Lung (tissue), 12 donors: ENCODE data around the gene NOTCH3. TPM values are rescaled to one million over a fixed set of nuclear protein-coding genes. Genes with fewer than 3 reads are reported as not detected.

Source experiments
- ATAC-seq: fragments of 200-7000 bp; cut with Tn5 transposase; one replicate; pipeline ENCODE4 v1.9.1; 2020; ENCODE audit warnings: moderate number of reproducible peaks; ENCODE audit not compliant: insufficient read depth, low FRiP score
- DNase-seq, 3 donors: peaks; one replicate each; pipeline ENCODE4 v3.0.0-alpha.2; 2013 to 2017
- H3K27ac ChIP-seq, 2 donors: one replicate each; pipeline ENCODE4 v1.5.1; 2013; ENCODE audit warnings: mild to moderate bottlenecking in 2 of 2, moderate library complexity in 2 of 2, control low read depth in 1 of 2, inconsistent platforms in 1 of 2, low read depth in 1 of 2, low read length in 1 of 2
- H3K27me3 ChIP-seq, 3 donors: one replicate each; pipeline ENCODE4 v1.5.1; 2013; ENCODE audit warnings: low read length in 2 of 3; ENCODE audit not compliant: control insufficient read depth in 3 of 3, insufficient read depth in 3 of 3
- H3K36me3 ChIP-seq, 4 donors: one replicate each; pipeline ENCODE4 v1.5.1; 2013; ENCODE audit warnings: low read length in 4 of 4, mild to moderate bottlenecking in 1 of 4, moderate library complexity in 1 of 4; ENCODE audit not compliant: control insufficient read depth in 4 of 4, insufficient read depth in 4 of 4
- H3K4me1 ChIP-seq, 5 donors: one replicate each; pipeline ENCODE4 v1.5.1; 2013; ENCODE audit warnings: low read length in 5 of 5, mild to moderate bottlenecking in 2 of 5, moderate library complexity in 1 of 5; ENCODE audit not compliant: control insufficient read depth in 5 of 5, insufficient read depth in 5 of 5
- H3K4me3 ChIP-seq: one replicate; pipeline ENCODE4 v1.5.1; 2013; ENCODE audit warnings: mild to moderate bottlenecking, control low read depth, moderate library complexity
- H3K9ac ChIP-seq, 2 donors: one replicate each; pipeline ENCODE4 v1.5.1; 2013; ENCODE audit warnings: low read length in 2 of 2, control low read depth in 1 of 2; ENCODE audit not compliant: insufficient read depth in 1 of 2
- H3K9me3 ChIP-seq, 4 donors: one replicate each; pipeline ENCODE4 v1.5.1; 2013; ENCODE audit warnings: low read length in 3 of 4, mild to moderate bottlenecking in 1 of 4, moderate library complexity in 1 of 4; ENCODE audit not compliant: control insufficient read depth in 4 of 4, insufficient read depth in 3 of 4
- WGBS, 2 donors: extraction: QIAGEN DNeasy Blood & Tissue Kit; methylation state at CpG; one replicate each; pipeline ENCODE4 v1.1.7; 2013; 5-methylcytosine and 5-hydroxymethylcytosine counted together
- polyA plus RNA-seq, 2 donors: library from polyadenylated mRNA; stranded (reverse); fragments of 200-250 nt; gene quantifications; one replicate each; pipeline ENCODE4 v1.2.1, GENCODE V29; 2013
- total RNA-seq, 2 donors: library from RNA; depleted of rRNA in 1 of 2; stranded (reverse); fragments of >200 nt in 1 of 2; gene quantifications; one replicate each; pipeline ENCODE4 v1.2.1, GENCODE V29; 2014 to 2021
- TF ChIP-seq, protein P1 (sequence below): IDR thresholded peaks from 2 replicates; pipeline ENCODE4 v1.5.1; 2012; ENCODE audit warnings: mild to moderate bottlenecking; ENCODE audit errors: control extremely low read depth, extremely low read depth
- donor health status: control.
- donor health status: control.
- donor health status: Bipolar disorder and iron deficiency.
- donor health status: healthy.
- donor health status: DM: yes; HTN: yes; CAD: no.

NOTCH3 gene
- total and polyA plus RNA-seq, 4 donors: 13.1 to 81.7 (median 43.1) TPM

DNA sequence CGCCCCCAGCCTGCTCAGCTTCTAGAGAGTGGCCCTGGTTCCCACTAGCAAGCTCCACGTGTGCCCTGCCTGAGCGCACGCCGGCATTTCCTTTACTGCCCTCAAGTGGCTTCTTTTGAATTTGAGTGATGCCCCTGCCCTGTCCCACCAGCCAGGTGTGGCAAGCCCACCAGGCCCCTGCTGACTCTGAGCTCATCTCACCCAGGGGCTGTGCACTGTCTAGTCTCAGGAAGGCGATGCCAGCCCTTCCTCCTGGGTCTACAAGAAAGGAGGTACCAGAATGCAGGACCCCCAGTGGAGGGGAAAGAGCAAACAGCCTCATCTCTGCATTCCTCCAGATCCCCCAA, 48.7 kb upstream of the NOTCH3 start:
- TF ChIP-seq, protein P1, sequence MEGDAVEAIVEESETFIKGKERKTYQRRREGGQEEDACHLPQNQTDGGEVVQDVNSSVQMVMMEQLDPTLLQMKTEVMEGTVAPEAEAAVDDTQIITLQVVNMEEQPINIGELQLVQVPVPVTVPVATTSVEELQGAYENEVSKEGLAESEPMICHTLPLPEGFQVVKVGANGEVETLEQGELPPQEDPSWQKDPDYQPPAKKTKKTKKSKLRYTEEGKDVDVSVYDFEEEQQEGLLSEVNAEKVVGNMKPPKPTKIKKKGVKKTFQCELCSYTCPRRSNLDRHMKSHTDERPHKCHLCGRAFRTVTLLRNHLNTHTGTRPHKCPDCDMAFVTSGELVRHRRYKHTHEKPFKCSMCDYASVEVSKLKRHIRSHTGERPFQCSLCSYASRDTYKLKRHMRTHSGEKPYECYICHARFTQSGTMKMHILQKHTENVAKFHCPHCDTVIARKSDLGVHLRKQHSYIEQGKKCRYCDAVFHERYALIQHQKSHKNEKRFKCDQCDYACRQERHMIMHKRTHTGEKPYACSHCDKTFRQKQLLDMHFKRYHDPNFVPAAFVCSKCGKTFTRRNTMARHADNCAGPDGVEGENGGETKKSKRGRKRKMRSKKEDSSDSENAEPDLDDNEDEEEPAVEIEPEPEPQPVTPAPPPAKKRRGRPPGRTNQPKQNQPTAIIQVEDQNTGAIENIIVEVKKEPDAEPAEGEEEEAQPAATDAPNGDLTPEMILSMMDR: no peak
- DNase-seq (no peak), ATAC-seq (no peak)
- Histone ChIP-seq H3K4me3 (no peak overlapping the region), H3K9me3 (no peaks in the 10 kb centered on the region), H3K27ac (peak overlapping the region; percentile 83 to 85), H3K4me1 (peaks cover 13 to 51% (median 22%) of the 10 kb centered on the region in 5 donors), H3K27me3 (no peaks in the 10 kb centered on the region), H3K9ac (peak overlapping the region in 1 of 2 donors; percentile 23), H3K36me3 (peaks cover under 1 to 73% (median 39%) of the 10 kb centered on the region in 4 donors)
- WGBS, 2 donors: 78 to 83% methylated on average over 6 of the region's 6 CpGs

DNA sequence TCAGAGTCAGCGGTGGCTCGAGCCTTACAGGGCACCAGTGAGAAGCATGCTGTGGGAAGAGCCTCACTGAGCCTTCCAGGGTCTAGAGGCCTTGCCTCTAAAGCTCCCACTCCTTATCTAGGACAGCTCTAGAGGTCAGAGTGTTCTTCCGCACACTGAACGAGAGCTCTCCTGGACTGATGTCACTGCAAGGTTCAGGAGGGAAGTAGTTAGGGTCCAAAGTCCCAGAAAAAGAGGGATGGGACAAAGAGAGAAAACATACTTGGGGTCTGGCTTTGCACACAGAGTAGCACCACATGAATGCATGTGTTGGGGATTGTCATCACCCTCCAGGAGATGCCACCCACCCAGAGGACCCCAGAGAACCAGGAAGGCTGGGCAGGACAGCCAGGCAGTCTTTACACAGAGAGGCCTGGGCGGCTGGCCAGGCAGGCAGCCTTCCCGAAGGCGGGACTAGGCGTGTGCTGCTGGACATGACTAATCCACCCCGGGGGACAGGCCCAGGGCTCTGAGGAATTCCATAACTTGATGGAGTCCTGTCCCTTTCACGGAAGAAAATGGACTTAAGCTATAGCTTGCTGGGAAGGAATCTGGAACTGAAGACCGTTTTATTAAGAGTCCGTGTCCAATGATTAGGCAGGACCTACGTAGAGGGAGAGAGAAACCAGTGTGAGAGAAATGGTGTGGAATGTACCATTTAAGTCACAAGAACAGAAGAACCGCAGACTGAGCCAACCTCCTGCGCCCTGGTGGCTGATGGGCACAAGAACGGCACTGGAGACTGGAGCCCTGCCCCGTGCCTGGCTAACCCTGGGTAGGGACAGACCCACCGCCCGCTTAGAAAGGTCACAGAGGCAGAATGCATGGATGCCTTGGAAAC, 48.1 kb upstream of the NOTCH3 start:
- Histone ChIP-seq H3K27ac (peak overlapping the region; percentile 83 to 85), H3K9ac (peak overlapping the region in 1 of 2 donors; percentile 34), H3K4me1 (peaks cover 13 to 51% (median 22%) of the 10 kb centered on the region in 5 donors), H3K4me3 (no peak overlapping the region), H3K36me3 (peaks cover 3 to 74% (median 36%) of the 10 kb centered on the region in 4 donors), H3K9me3 (no peaks in the 10 kb centered on the region), H3K27me3 (no peaks in the 10 kb centered on the region)
- ATAC-seq: peak; percentile 68
- DNase-seq: peak; percentile 63 to 80 (median 69)
- WGBS, 2 donors: 71 to 84% methylated on average over 19 of the region's 19 CpGs
- TF ChIP-seq, protein P1: no peak

DNA sequence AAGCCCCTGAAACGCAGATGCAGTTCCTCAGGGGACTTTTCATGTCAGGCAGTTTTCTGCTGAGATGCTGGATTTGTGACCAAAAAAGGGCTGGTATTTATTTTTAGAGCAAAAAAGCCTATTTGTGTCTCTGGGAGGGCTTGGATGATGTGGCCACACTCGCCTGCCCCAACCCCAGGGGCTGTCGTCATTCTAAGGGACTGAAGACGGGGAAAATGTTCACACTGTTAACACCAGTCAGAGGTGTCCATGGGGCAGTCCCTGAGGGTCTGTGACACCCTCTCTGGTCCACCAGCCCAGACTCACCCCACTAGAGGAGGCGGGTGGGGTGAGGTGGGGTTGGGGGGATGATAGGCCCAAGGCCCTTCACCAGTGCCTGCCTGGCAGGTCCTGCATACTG, 47.3 kb upstream of the NOTCH3 start:
- Histone ChIP-seq H3K4me3 (no peak overlapping the region), H3K9me3 (no peaks in the 10 kb centered on the region), H3K27me3 (no peaks in the 10 kb centered on the region), H3K27ac (peak overlapping the region; percentile 71 to 85), H3K36me3 (peaks cover 3 to 74% (median 35%) of the 10 kb centered on the region in 4 donors), H3K9ac (no peak overlapping the region), H3K4me1 (peaks cover 11 to 49% (median 22%) of the 10 kb centered on the region in 5 donors)
- DNase-seq (peak in 1 of 3 donors; percentile 27), ATAC-seq (no peak)
- 80 to 85% methylated on average over 5 of the region's 5 CpGs for WGBS, 2 donors
- TF ChIP-seq, protein P1: no peak
